GM12801 (cell line): ENCODE measurements around the gene CAMK1D.

Experiments used
- CTCF ChIP-seq: IDR thresholded peaks from one replicate; pipeline ENCODE4 v1.5.1; 2011; ENCODE audit warnings: control low read depth; ENCODE audit not compliant: insufficient read length; ENCODE audit errors: extremely low read depth

The CAMK1D gene

GRCh38 chr10:12625393-12626023 lies 276.2 kb downstream of the CAMK1D start:
- no peak for TF ChIP-seq CTCF

- TF ChIP-seq CTCF, result no peak
Measured at GRCh38 chr10:12628153-12628552, 278.8 kb downstream of the CAMK1D start.

- no peak for TF ChIP-seq CTCF
Measured at GRCh38 chr10:12628964-12629766, 279.8 kb downstream of the CAMK1D start.

- no peak for TF ChIP-seq CTCF
Measured at GRCh38 chr10:12629767-12630165, 280.4 kb downstream of the CAMK1D start.

GRCh38 chr10:12631216-12631615 lies 281.9 kb downstream of the CAMK1D start:
- no peak for TF ChIP-seq CTCF

GRCh38 chr10:12631787-12632562 lies 282.6 kb downstream of the CAMK1D start:
- TF ChIP-seq CTCF, result no peak
